ENCODE results near the gene XRRA1. TPM values are rescaled to one million over a fixed set of nuclear protein-coding genes. Genes with fewer than 3 reads are reported as not detected.
"Not testable (repeated sequence)": the region's sequence is repeated elsewhere in the genome, so short reads cannot be mapped to it uniquely, and the experiment has no call there.

XRRA1 gene
- total RNA-seq, 2 donors from 2014 or later, result 12.2 to 31.2 TPM

DNA sequence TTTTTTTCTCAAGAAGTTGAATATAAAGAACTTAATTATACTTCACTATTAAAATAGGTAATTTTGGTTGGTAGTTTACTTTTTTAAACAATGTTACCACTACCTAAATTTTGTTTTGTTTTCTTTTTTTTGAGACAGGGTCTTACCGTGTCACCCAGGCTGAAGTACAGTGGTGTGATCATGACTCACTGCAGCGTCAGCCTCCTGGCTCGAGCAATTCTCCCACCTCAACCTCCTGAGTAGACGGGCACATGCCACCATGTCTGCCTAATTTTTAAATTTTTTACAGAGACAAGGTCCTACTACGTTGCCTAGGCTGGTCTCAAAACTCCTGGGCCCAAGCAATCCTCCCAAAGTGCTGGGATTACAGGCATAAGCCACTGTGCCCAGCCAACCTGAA is 17.8 kb upstream of the XRRA1 start:
- Mint-ChIP-seq H3K36me3 (peaks cover 14% of the 10 kb centered on the region), H3K27ac (no peak overlapping the region), H3K4me1 (ENCODE audit: low read depth in 2 of 2) (peaks cover 19 to 25% of the 10 kb centered on the region in 2 donors), H3K27me3 (no peaks in the 10 kb centered on the region), H3K9me3 (no peaks in the 10 kb centered on the region), H3K4me3 (no peak overlapping the region)
- ATAC-seq (no peak), DNase-seq (ENCODE audit: low spot score) (no peak)

DNA sequence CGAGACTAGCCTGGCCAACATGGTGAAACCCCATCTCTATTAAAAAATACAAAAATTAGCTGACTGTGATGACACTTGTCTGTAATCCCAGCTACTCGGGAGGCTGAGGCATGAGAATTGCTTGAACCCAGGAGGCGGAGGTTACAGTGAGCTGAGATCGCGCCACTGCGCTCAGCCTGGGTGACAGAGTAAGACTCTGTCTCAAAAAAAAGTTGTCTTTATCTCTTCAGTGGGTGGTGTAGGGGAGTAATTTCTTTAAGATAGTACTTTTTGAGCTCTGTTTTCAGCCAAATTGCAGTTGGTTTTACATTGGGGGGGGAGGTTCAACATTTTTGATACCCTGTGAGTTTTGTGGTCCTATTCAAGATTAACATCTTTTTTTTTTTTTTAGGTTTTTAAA is 11.2 kb upstream of the XRRA1 start:
- peaks cover 58 to 68% of the 10 kb centered on the region in 2 donors for H3K4me1 Mint-ChIP-seq (ENCODE audit: low read depth in 2 of 2)
- H3K36me3 Mint-ChIP-seq, result peaks cover 15% of the 10 kb centered on the region
- peak overlapping the region in 1 of 2 donors; percentile 24 for H3K27ac Mint-ChIP-seq
- not testable (repeated sequence) for H3K9me3 Mint-ChIP-seq; DNase-seq (ENCODE audit: low spot score); H3K27me3 Mint-ChIP-seq; ATAC-seq; H3K4me3 Mint-ChIP-seq

DNA sequence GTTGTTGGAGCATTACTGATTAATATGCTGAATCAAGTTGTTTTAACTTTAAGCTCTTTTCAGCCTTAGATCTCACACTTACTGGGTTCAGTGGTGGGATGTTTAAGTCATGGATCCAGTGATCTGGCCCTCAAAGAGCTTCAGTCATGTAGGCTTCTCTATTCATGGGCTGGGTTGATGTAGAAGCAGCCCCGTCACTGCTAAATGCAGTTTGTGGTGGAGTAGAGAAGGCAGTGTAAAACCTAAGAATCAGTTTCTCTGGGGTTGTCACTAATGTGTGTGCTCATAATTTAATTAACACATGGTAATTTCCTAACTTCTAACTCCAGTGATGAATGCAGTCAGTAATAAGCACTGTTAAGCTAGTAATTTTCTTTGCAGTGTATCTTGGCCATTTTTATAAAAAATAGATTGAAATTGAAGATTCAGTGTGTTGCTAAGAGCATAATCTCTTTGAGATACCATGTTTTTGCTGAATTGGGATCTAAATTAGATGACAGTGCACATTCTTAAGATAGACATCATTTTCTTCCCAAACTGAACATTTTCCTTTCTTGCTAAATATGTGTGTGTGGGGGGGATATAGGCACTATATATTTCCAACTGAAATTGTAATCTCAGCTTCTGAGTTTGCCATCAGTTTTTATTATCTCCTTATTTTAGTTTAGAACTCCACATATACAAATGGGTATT is 9.2 kb upstream of the XRRA1 start:
- Mint-ChIP-seq H3K36me3 (peaks cover 11% of the 10 kb centered on the region), H3K9me3 (no peaks in the 10 kb centered on the region), H3K4me1 (ENCODE audit: low read depth in 2 of 2) (peaks cover 62 to 86% of the 10 kb centered on the region in 2 donors), H3K27me3 (no peaks in the 10 kb centered on the region), H3K4me3 (no peak overlapping the region), H3K27ac (no peak overlapping the region)
- DNase-seq (ENCODE audit: low spot score) (no peak), ATAC-seq (no peak)

DNA sequence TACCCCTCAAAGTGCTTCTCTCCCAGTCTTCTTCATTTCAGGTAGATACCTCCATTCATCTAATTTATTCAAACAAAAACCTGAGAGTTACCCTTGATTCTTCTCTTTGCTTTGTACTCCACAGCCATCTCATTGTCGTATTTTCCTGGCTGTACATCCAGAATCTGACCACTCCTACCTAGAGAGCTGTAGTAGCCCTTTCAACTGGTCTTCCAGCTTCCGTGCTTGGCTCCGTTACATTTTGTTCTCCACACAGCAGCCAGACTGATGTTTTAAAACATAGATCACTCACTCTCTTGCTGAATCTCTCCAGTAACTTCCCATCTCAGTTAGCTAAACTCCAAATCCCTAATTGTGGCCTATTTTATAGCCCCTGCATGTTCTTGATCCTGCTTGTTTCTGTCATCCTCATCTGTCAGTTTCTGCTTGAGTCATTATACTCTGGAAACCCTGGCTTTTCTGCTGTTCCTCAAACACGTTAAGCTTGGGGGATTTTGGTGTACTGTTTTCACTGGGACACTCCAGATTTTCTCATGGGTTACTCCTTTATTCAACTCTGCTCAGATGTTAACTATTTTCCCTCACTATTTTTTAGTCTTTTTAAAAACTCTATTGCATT is 7.6 kb upstream of the XRRA1 start:
- Mint-ChIP-seq H3K9me3 (no peaks in the 10 kb centered on the region), H3K36me3 (peaks cover 11% of the 10 kb centered on the region), H3K27ac (no peak overlapping the region), H3K27me3 (no peaks in the 10 kb centered on the region), H3K4me3 (peak overlapping the region; percentile 19), H3K4me1 (ENCODE audit: low read depth in 2 of 2) (peaks cover 59 to 78% of the 10 kb centered on the region in 2 donors)
- DNase-seq (ENCODE audit: low spot score) (no peak), ATAC-seq (no peak)

DNA sequence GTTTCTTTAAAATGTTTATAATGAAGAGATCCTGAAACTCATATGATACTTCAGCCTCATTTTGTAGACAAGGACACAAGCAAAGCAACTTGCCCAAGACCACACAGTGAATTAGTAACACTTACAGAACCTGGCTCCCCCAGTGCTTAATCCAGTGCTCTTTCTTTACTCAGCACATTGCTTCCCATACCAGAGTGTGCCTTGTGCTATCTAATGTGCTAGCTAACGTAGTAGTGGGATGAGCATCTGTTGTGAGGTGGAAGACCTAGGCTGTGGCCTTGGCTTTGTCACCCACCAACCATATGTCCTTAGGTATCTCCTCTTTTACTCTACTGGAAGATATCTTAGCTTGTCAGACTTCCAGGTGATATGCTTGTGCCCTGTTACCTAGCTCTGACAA is 5.3 kb upstream of the XRRA1 start:
- H3K27ac Mint-ChIP-seq, result peak overlapping the region in 1 of 2 donors; percentile 38
- H3K27me3 Mint-ChIP-seq, result no peaks in the 10 kb centered on the region
- peak overlapping the region; percentile 23 for H3K4me3 Mint-ChIP-seq
- H3K9me3 Mint-ChIP-seq, result no peaks in the 10 kb centered on the region
- no peak for ATAC-seq
- peaks cover 28% of the 10 kb centered on the region for H3K36me3 Mint-ChIP-seq
- DNase-seq (ENCODE audit: low spot score), result no peak
- H3K4me1 Mint-ChIP-seq (ENCODE audit: low read depth in 2 of 2), result peaks cover 63 to 81% of the 10 kb centered on the region in 2 donors

DNA sequence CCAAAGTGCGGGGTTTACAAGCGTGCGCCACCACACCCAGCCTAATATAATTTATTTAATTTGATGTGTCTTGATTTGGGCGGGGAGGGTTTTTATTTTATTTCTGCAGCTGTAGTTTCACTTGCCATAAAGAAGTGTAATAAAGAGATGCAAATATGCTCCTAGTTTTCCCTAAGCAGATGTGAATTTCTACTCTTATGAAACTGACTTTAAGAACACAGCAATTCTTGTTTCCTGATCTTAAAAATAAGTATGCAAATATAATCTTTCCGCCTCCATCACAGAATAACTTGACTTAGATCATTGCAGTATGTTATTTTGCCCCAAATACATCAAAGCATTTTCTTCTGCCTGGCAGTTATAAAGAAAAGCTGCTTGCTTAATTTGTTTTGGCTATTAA is 4.6 kb upstream of the XRRA1 start:
- Mint-ChIP-seq H3K4me1 (ENCODE audit: low read depth in 2 of 2) (peaks cover 60 to 80% of the 10 kb centered on the region in 2 donors), H3K9me3 (no peaks in the 10 kb centered on the region), H3K27me3 (no peaks in the 10 kb centered on the region), H3K4me3 (no peak overlapping the region), H3K27ac (no peak overlapping the region), H3K36me3 (peaks cover 28% of the 10 kb centered on the region)
- no peak for ATAC-seq
- DNase-seq (ENCODE audit: low spot score), result no peak

DNA sequence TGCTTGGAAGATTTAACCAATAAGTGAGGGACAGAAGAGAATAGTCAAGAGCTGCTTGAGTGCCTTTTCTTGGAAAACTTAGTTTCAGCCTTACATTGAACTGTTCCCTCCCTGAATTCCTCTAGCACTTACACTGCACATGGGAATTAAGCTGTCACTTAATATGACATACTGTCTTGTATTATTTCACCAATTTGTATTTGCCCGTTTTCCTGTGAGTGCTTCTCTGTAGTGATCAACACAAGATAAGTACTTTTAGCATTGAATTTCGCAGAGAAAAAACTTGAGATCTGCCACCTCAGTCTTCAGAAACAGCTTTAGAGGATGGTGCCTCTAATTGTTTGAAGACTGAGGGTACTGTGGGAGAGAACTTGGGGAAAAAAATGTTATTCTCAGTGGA is 3.9 kb upstream of the XRRA1 start:
- Mint-ChIP-seq H3K4me3 (no peak overlapping the region), H3K27ac (no peak overlapping the region), H3K4me1 (ENCODE audit: low read depth in 2 of 2) (peaks cover 56 to 77% of the 10 kb centered on the region in 2 donors), H3K9me3 (no peaks in the 10 kb centered on the region), H3K27me3 (no peaks in the 10 kb centered on the region), H3K36me3 (peaks cover 28% of the 10 kb centered on the region)
- DNase-seq (ENCODE audit: low spot score) (no peak), ATAC-seq (no peak)

DNA sequence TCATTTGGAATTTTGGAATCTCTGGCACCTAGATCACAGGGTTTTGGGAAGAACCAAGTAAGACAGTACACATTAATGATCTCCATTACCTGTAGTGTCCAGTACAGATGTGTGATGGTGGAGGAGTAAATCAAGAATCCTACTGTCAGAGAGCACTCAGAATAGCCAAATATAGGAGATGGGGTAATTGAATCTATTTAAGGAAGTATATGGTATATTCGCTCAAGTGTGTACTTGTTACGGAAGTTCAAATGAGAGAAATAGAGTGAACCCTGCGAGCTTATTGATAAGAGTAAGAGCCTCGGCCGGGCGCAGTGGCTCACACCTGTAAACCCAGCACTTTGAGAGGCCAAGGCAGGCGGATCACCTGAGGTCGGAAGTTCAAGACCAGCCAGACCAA is 2.3 kb upstream of the XRRA1 start:
- H3K27me3 Mint-ChIP-seq, result no peaks in the 10 kb centered on the region
- H3K9me3 Mint-ChIP-seq, result no peaks in the 10 kb centered on the region
- peak overlapping the region; percentile 89 to 92 for H3K27ac Mint-ChIP-seq
- ATAC-seq (no peak), DNase-seq (ENCODE audit: low spot score) (no peak)
- peaks cover 47 to 62% of the 10 kb centered on the region in 2 donors for H3K4me1 Mint-ChIP-seq (ENCODE audit: low read depth in 2 of 2)
- peak overlapping the region; percentile 97 for H3K4me3 Mint-ChIP-seq
- H3K36me3 Mint-ChIP-seq, result peaks cover 21% of the 10 kb centered on the region

DNA sequence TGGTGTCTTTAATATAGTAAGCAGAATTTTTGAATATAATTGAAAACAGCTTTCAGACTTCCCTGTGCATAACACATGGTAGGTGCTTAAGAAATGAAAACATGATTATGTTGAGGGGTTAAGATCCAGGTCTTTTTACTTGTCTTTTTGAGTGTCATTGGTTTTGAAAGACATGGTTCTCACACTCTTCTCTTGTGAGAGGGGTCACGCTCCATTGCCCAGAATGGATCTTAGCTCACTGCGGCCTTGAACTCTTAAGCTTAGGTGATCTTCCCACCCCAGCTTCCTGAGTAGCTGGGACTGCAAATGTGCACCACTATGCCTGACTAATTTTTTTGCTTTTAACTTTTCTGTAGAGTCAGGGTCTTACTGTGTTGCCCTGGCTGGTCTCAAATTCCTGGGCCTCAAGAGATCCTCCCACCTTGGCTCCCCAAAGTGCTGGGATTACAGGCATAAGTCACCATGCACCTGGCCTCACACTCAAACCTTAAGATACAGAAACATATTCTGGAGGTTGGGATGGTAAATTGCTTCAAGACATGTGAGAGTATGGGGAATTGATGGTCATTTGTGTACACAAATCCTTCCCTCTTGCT is 1.6 kb upstream of the XRRA1 start:
- Mint-ChIP-seq H3K4me3 (peak overlapping the region; percentile 97), H3K9me3 (no peaks in the 10 kb centered on the region), H3K27me3 (no peaks in the 10 kb centered on the region), H3K4me1 (ENCODE audit: low read depth in 2 of 2) (peaks cover 43 to 55% of the 10 kb centered on the region in 2 donors), H3K27ac (peak overlapping the region; percentile 89 to 92), H3K36me3 (peaks cover 21% of the 10 kb centered on the region)
- DNase-seq (ENCODE audit: low spot score), result no peak
- ATAC-seq, result no peak

DNA sequence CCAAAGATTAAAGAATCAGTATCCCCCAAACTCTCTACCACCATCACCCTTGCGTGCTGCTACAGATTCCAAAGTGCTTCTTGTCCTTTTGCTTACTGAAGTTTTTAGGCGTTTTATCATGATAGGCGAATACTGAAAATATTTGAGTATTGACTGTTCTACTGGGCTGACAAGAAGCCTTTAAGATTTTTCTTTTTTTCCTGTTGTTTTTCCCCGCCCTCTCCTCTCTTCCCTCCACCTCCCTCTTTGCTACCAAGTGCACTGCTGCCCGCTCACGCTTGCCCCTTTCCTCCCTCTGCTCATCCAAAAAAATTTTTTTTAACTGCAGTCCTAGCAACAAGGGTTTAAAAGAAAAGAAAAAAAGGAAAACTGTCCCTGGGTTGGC is 854 bp upstream of the XRRA1 start:
- Mint-ChIP-seq H3K9me3 (no peaks in the 10 kb centered on the region), H3K36me3 (peaks cover 21% of the 10 kb centered on the region), H3K27me3 (no peaks in the 10 kb centered on the region), H3K4me3 (peak overlapping the region; percentile 97), H3K4me1 (ENCODE audit: low read depth in 2 of 2) (peaks cover 37 to 47% of the 10 kb centered on the region in 2 donors), H3K27ac (peak overlapping the region; percentile 89 to 92)
- ATAC-seq, result no peak
- DNase-seq (ENCODE audit: low spot score), result no peak

DNA sequence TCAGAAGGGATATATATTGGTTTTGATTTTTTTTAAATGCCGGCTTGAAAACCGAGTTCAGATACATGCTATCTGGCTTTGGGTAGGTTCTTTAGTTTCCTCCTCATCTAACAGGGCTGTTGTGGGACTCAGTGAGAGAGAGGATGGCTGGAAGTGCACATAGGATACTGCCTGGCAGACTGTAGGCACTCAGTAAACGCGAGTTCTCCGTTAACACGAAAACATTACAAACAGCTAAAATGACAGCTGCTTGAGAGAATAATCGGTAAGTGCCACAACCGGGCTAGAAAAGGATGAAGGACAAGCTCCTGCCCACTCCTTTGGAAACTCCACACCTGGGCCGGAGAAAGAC is 369 bp downstream of the XRRA1 start:
- Mint-ChIP-seq H3K27ac (peak overlapping the region; percentile 89 to 92), H3K36me3 (peaks cover 21% of the 10 kb centered on the region), H3K9me3 (no peaks in the 10 kb centered on the region), H3K4me3 (peak overlapping the region; percentile 97), H3K27me3 (no peaks in the 10 kb centered on the region), H3K4me1 (ENCODE audit: low read depth in 2 of 2) (peaks cover 30 to 35% of the 10 kb centered on the region in 2 donors)
- DNase-seq (ENCODE audit: low spot score), result no peak
- no peak for ATAC-seq

DNA sequence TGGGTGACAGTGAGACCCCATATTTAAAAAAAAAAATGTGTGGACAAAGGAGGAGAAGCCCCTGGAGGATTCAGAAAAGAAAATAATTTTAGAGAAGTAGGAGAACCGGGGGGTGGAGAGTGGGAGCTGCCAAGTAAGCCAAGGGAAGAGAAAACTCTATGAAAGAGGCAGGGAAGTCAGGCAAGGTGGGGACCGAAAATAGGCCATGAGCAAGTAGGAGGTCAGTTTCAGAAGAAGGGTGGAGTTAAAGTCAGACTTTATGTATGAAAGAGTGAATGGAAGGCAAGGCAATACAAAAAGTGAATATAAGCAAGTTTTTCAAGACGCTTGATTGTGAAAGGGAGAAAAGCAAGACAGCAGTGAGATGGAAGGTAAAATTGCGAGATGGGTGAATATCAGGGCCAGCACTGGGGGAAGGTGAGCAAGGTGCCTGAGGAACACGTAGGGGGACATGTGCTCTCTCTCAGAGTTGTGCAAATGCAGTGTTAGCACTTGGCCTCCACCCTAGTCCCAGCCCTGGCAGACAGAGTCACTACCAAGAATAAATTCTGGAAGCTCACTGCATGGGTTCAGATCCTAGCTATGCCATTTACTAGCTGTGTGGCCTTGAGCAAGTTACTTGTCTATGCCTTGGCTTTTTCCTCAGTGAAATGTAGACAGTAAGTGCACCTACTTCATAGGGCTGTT is 6.7 kb downstream of the XRRA1 start:
- Mint-ChIP-seq H3K36me3 (peaks cover 13% of the 10 kb centered on the region), H3K27me3 (no peaks in the 10 kb centered on the region), H3K4me1 (ENCODE audit: low read depth in 2 of 2) (peaks cover 0 to 3% of the 10 kb centered on the region in 2 donors), H3K27ac (no peak overlapping the region), H3K4me3 (no peak overlapping the region), H3K9me3 (no peaks in the 10 kb centered on the region)
- no peak for DNase-seq (ENCODE audit: low spot score)
- ATAC-seq, result no peak

DNA sequence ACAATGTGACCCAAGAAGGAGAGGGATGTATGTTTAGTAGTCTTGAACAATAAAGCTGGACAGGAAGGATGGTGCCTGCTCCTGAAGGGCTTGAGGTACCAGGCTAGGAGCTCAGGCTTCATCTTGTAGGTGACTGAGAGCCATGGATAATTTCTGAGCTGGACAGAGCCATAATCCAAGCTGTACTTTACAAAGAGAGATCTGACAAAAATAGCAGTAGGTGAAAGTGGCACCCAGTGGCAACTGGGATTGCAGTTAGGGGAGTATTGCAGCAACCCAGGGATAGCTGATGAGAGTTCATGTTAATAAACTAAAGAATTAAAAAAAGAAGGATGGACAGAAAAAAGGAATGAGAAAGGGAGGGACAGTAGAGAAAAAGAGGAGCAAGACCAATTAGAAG is 7.4 kb downstream of the XRRA1 start:
- peaks cover 13% of the 10 kb centered on the region for H3K36me3 Mint-ChIP-seq

More for the DNA sequence above, 7.4 kb downstream of the XRRA1 start:
- Mint-ChIP-seq H3K27ac (no peak overlapping the region), H3K27me3 (no peaks in the 10 kb centered on the region), H3K4me1 (ENCODE audit: low read depth in 2 of 2) (peaks cover 0 to 3% of the 10 kb centered on the region in 2 donors), H3K4me3 (no peak overlapping the region), H3K9me3 (no peaks in the 10 kb centered on the region)
- ATAC-seq, result no peak
- no peak for DNase-seq (ENCODE audit: low spot score)
